ENCODE results near the gene CAMKMT. TPM values are rescaled to one million over a fixed set of nuclear protein-coding genes. Genes with fewer than 3 reads are reported as not detected.

CAMKMT gene
- total RNA-seq, 1 experiment from 2014 or later = 17.4 TPM

DNA sequence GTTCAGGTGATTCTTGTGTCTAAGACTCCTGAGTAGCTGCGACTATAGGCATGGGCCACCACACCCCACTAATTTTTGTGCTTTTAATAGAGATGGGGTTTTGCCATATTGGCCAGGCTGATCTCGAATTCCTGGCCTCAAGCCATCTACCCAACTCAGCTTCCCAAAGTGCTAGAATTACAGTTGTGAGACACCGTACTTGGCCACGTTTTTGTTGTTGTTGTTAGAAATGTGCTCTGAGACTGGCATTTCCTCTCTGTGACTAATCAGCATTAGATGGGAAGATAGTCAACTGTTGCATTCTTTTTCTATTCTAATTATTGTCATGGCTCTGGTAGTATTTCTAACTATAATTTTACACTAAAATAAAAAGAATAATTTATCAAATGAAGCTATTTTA lies 191.7 kb downstream of the CAMKMT start:
- H3K36me3 Mint-ChIP-seq (ENCODE audit: insufficient read depth in 1 of 3, low read depth in 3 of 3) = peaks cover 0 to 7% (median 4%) of the 10 kb centered on the region in 3 experiments; a peak in 5 of 7 replicates
- no CpG with 5 or more reads among the region's 4 CpGs for WGBS (ENCODE audit: extremely low coverage, insufficient read length, low lambda C conversion rate)

More for the DNA sequence above, 191.7 kb downstream of the CAMKMT start:
- Histone ChIP-seq H3K79me1 (ENCODE audit: insufficient read depth, low read depth, low read length, poor library complexity, severe bottlenecking) (no peaks in the 10 kb centered on the region), H3K14ac (ENCODE audit: insufficient read depth, low read length) (no peak overlapping the region), H2AFZ (ENCODE audit: low read length) (no peak overlapping the region), H3K56ac (ENCODE audit: insufficient read length, low read depth, low read length) (no peak overlapping the region), H3T11ph (ENCODE audit: low read length) (no peak overlapping the region), H2AK5ac (ENCODE audit: insufficient read length, low read length) (no peak overlapping the region), H3K4ac (ENCODE audit: low read depth, low read length) (no peak overlapping the region), H3K27ac (ENCODE audit: insufficient read length, low read depth, low read length) (no peak overlapping the region), H4K5ac (ENCODE audit: insufficient read length, low read depth, low read length) (no peak overlapping the region), H3K23ac (ENCODE audit: insufficient read length, low read depth, low read length) (no peak overlapping the region), H3K4me1 (ENCODE audit: insufficient read depth, low read length) (peaks cover 3% of the 10 kb centered on the region; the same call in 1 of the 2 replicates), H2BK120ac (ENCODE audit: low read depth, low read length, poor library complexity, severe bottlenecking) (no peak overlapping the region), H3K27me3 (ENCODE audit: insufficient read depth, low read length) (no peaks in the 10 kb centered on the region), H3K23me2 (ENCODE audit: insufficient read length, low read depth, low read length, poor library complexity, severe bottlenecking) (no peaks in the 10 kb centered on the region), H3K4me2 (ENCODE audit: insufficient read depth, insufficient read length, low read length) (no peak overlapping the region), H4K91ac (ENCODE audit: insufficient read length, low read depth, low read length) (no peak overlapping the region), H2BK12ac (ENCODE audit: insufficient read length, low read depth, low read length) (no peak overlapping the region), H4K20me1 (ENCODE audit: control insufficient read depth, insufficient read depth, insufficient read length) (no peaks in the 10 kb centered on the region), H3K79me2 (ENCODE audit: insufficient read depth, low read length) (no peaks in the 10 kb centered on the region), H2BK5ac (ENCODE audit: insufficient read length, low read length) (no peak overlapping the region), H3K9ac (ENCODE audit: extremely low read depth, insufficient read length, low read length) (no peak overlapping the region), H3K18ac (ENCODE audit: insufficient read length, low read depth, low read length) (no peak overlapping the region), H3K9me3 (ENCODE audit: control insufficient read depth, low read depth, low read length) (no peaks in the 10 kb centered on the region), H2BK20ac (ENCODE audit: low read depth, low read length, poor library complexity, severe bottlenecking) (no peak overlapping the region), H2BK15ac (ENCODE audit: low read depth, low read length) (no peak overlapping the region), H4K8ac (replicated peaks; ENCODE audit: insufficient read length, low read depth, low read length) (no peak overlapping the region)
- Mint-ChIP-seq H3K27me3 (ENCODE audit: low read depth) (no peaks in the 10 kb centered on the region), H3K4me3 (no peak overlapping the region), H3K27ac (no peak overlapping the region), H3K4me1 (peaks cover 17 to 20% of the 10 kb centered on the region in 2 experiments), H3K9me3 (peaks cover 1 to 3% of the 10 kb centered on the region in 2 experiments; a peak in 2 of 5 replicates)
- no peak for DNase-seq
- TF ChIP-seq, protein P1, sequence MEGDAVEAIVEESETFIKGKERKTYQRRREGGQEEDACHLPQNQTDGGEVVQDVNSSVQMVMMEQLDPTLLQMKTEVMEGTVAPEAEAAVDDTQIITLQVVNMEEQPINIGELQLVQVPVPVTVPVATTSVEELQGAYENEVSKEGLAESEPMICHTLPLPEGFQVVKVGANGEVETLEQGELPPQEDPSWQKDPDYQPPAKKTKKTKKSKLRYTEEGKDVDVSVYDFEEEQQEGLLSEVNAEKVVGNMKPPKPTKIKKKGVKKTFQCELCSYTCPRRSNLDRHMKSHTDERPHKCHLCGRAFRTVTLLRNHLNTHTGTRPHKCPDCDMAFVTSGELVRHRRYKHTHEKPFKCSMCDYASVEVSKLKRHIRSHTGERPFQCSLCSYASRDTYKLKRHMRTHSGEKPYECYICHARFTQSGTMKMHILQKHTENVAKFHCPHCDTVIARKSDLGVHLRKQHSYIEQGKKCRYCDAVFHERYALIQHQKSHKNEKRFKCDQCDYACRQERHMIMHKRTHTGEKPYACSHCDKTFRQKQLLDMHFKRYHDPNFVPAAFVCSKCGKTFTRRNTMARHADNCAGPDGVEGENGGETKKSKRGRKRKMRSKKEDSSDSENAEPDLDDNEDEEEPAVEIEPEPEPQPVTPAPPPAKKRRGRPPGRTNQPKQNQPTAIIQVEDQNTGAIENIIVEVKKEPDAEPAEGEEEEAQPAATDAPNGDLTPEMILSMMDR (conservative IDR thresholded peaks at IDR 0.05) = no peak

Measured in H9 (cell line).